NCI-H2107 (cell line): ENCODE measurements around the gene HIVEP1.
"Not testable (repeated sequence)": the region's sequence is repeated elsewhere in the genome, so short reads cannot be mapped to it uniquely, and the experiment has no call there.

ENCODE experiments used
- DNase-seq: peaks from one replicate; lab custom pipeline; 2025; lab: John Stamatoyannopoulos, UW

Gene HIVEP1

GRCh38 chr6:12119085-12119588 lies 107.0 kb downstream of the HIVEP1 start:
- no peak for DNase-seq

DNA sequence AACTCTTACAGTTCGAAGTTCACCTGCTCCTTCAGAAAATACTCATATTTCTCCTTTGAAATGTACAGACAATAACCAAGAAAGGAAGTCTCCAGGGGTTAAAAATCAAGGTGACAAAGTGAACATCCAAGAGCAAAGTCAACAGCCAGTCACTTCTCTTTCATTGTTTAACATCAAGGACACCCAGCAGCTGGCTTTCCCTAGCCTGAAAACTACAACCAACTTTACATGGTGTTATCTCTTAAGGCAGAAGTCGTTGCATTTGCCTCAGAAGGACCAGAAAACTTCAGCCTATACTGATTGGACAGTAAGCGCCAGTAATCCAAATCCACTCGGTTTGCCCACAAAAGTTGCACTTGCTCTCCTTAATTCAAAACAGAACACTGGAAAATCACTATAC lies 113.3 kb downstream of the HIVEP1 start:
- DNase-seq, result no peak

GRCh38 chr6:12126051-12126450 lies 113.9 kb downstream of the HIVEP1 start:
- no peak for DNase-seq

GRCh38 chr6:12129523-12129922 lies 117.4 kb downstream of the HIVEP1 start:
- DNase-seq, result no peak

GRCh38 chr6:12132351-12133222 lies 120.5 kb downstream of the HIVEP1 start:
- DNase-seq, result no peak

DNA sequence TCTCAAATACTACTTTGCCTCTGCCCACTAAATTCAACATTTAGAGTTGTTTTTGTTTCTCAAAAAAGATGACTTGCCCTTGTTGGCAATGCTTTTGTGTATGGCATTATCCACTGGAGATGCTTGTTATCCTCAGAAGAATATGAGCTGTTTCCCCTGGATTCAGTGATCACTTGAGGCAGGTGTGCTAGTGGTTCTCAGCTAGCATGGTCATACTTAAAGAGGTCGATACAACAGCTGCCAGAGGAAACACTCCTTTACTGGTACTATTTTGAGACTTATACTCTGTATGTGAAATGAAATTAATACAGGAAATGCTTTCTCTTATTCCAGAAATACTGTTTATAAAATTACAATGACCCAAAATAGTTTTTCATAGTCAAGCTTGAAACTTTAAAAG lies 122.5 kb downstream of the HIVEP1 start:
- DNase-seq, result no peak

- DNase-seq, result no peak
Observed at GRCh38 chr6:12134991-12135390, 122.9 kb downstream of the HIVEP1 start.

- DNase-seq, result no peak
Observed at GRCh38 chr6:12136905-12137304, 124.8 kb downstream of the HIVEP1 start.

DNA sequence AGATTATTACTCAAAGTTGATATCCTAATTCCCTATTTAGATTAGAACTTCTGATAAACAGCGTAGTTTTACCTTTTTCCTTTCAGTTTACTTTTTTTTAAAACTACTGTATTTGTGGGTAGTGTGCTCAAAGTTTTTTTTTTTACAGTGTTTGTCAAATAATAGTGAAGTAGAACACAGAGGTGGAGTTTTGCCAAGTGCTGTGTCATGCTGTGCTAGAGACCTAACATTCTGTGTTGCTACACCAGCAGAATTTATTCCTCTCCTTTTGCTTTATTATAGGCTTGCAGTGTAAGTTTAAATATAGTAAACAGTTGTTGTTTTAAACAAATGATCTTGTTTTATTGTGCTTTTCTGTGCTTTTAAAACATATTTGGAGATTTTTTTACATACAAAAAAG lies 125.4 kb downstream of the HIVEP1 start:
- no peak for DNase-seq

DNA sequence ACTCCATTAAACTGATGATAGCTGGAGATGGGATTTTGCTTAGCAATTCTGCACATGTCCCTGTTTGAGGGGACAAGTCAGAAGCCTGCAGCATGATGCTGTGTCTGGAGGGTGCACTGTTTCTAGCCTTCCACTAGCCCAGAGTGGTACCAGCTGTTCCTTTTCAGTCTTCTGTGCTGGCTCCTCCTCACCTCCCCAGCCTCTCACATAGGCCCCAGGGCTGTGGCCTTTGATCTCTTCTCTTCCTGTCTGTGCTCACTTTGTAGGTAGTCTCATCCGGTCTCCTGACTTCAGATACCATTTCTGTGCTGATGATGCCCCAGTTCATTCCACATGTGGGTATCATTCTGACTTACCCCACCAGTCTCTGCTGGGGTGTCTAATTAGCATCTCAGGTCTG lies 126.3 kb downstream of the HIVEP1 start:
- DNase-seq, result no peak

GRCh38 chr6:12138936-12139335 lies 126.8 kb downstream of the HIVEP1 start:
- no peak for DNase-seq

- no peak for DNase-seq
Observed at GRCh38 chr6:12147557-12148316, 135.6 kb downstream of the HIVEP1 start.

DNA sequence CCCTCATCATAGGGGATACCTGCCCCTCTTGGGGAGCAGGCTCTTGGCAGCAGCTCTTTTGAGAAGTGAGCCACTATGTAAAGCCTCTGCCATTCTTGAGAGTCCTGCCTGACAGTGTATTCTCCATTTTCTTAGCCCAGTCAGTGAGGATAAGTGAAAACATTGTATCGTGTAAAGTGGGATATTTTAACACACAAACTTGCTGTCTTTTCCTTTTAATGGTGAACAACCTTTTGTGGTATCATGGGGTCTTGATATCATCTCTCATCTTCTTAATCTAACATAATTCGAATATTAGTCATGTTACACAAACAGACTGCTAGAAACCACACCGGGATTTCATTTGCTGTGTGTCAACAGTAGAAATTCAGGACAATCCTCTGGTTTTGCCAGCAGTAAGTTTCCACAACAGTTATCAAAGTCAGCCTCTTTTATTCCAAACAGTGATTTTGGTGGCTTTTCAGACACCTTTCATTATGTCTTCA lies 136.2 kb downstream of the HIVEP1 start:
- no peak for DNase-seq

DNA sequence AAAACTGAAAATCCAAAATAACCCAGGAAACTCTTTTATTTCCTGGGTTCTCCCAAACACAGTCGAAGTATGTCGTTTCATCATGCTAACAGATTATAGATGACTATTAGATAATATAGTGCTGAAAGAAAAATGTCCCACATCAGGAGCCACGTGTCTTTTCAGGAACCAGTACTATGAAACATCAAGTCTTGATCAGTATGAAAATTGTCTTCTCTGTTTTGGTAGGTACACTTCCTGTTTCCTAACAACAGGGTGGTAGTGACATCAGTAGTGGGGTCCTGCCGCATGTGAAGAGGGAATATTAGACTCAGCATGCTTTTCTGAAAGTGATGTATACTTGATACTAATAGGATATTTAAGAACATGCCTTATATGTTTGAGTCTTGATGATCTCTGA lies 136.7 kb downstream of the HIVEP1 start:
- DNase-seq, result no peak

DNA sequence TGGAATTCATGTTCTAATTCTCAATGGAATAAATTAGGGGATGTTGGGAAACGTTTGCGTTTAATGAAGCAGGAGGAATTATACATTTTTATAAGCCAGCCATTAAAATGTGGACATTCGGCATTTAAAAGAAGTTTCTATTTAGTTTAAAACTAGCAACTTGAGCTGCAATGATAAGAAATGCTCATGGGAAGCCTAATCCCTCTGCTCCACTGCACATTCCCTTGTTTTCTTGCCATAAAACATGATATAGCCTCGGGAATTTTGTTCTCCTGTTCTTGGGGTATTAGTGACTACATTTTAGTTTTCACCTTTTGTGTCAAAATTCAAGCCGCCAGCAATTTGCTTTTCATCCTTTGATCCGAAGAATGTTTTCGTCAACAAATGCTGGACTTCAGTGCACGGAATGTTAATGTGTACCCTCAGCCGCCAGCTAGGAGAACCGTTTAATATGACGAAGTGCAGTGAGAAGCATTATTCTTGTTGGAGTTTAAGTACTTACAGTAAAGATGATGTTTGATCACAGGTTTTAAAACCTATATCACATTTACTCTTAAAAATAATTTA lies 137.9 kb downstream of the HIVEP1 start:
- no peak for DNase-seq

DNA sequence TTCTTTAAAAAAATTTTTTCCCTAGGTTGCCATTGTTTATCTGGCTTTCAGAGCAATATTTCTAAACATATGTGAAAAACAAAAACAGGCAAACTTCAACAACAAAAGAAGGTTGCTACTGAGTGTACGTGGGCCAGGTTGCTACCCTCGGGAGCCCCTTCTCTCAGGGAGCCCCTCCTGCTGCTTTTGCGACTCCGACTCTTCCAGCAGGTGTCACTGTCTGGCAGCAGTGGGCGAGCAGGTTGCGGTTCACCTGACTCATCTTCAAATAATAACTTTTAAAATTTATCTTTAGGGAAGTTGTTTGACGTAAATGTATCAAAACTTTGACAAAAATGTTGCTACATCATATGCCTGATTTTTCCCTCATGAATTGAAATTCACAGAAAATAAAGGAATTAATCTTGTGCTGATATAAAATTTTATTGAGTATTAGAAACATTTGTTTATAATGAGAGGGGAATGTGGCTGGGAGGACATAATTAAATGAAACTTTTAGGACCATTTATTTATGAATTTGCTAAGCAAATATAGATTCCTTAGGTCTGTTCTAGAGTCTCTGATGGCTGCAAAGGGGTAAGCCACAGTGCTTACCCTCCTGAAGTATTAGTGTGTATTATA lies 138.8 kb downstream of the HIVEP1 start:
- no peak for DNase-seq

- no peak for DNase-seq
Observed at GRCh38 chr6:12151433-12151820, 139.3 kb downstream of the HIVEP1 start.

DNA sequence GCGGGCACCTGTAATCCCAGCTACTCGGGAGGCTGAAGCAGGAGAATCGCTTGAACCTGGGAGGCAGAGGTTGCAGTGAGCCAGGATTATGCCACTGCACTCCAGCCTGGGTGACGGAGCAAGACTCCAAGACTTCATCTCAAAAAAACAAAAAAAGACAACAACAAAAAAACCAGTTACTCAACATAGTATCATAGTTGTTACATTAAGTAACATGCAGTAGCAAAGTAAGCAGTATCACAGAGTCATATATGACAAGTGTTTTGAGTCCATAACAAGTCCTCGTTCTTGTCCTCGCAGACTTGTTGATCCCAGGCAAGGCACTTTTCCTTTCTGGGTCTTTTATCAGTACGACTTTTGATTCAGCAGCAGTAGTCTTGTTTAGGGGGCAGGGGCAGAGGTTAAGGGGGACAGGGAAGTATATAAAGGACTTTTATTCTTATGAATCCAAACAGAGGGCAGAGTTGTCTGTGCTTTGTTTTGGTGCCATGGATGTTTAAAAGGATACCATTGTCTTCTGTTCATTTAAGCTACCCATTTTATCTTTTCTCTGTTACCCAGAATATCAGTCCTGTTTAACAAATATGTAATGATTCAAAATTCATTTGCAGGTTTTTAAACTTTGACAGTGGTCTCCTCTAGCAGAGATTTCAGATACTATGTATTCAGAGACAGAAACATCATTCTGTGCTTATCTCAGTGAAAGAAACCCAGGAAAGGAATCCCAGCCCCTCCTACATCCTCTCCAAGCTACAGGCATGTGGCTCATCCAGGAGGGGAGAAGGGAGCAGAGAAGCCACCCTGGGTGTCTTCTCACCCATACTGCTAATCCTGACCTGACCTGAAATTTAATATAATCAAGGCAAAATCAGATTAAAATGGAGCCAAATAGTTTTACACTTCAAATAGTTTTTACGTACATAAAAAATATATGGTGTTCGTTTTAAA lies 140.2 kb downstream of the HIVEP1 start:
- DNase-seq, result no peak

DNA sequence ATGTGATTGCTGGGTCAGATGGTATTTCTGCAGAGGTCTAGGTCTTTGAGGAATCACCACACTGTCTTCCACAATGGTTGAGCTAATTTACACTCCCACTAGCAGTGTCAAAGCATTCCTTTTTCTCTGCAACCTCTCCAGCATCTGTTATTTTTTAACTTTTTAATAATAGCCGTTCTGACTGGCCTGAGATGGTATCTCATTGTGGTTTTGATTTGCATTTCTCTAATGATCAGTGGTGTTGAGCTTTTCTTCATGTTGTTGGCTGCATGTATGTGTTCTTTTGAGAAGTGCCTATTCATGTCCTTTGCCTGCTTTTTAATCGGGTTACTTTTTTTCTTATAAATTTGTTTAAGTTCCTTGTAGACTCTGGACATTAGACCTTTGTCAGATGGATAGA lies 143.7 kb downstream of the HIVEP1 start:
- DNase-seq, result not testable (repeated sequence)

DNA sequence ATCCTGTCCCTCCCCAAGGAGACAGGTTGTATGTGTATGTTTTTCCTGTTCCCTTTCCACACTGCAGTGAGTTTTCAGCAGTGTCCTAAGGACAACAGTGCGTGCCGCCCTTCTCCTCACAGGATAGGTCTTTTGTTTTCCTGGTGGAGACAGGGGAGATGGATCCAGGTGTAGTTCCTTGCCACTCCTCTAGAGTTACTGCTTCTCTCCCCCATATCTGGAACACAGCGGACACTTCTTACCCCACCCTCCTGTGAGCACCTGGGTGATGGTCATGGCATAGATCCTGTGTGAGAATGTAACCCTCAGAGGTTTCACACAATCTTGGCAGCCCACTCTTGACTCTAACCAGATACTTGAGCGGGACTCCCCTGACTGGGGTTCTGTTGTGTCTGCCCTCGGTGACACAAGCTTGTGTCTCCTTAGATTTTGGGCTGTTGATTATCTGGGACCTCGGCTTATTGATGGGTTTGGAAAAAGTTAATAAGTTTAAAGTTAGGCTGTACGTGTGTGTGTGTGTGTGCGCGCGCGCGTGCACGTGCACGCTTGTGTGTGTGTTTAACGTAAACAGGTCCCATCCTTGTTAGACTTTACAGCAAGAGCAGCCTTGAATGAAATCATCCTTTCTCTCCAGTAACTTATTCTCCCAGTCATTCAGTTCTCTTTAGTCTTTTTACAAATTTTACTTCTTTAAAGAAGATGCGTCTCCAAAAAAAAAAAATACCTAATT lies 146.7 kb downstream of the HIVEP1 start:
- DNase-seq, result no peak
